GM21515 (cell line): ENCODE results near the gene KRT74.

Experiments
- ATAC-seq: cut with Tn5 transposase; IDR thresholded peaks from one replicate; pipeline ENCODE4 v1.9.1; 2021; ENCODE audit not compliant: unreplicated experiment

KRT74 gene

GRCh38 chr12:52522346-52523011 is 51.2 kb downstream of the KRT74 start:
- no peak for ATAC-seq

- ATAC-seq, result no peak
Measured at GRCh38 chr12:52521568-52522266, 51.9 kb downstream of the KRT74 start.

GRCh38 chr12:52521175-52521567 is 52.5 kb downstream of the KRT74 start:
- ATAC-seq, result no peak

GRCh38 chr12:52519826-52520662 is 53.6 kb downstream of the KRT74 start, which contains the start of gene KRT5:
TSS of gene KRT5 (minus strand) at chr12:52520394. CDS start at chr12:52520296, 98 bp downstream.
- ATAC-seq, result no peak

GRCh38 chr12:52519387-52519703 is 54.3 kb downstream of the KRT74 start:
- no peak for ATAC-seq

DNA sequence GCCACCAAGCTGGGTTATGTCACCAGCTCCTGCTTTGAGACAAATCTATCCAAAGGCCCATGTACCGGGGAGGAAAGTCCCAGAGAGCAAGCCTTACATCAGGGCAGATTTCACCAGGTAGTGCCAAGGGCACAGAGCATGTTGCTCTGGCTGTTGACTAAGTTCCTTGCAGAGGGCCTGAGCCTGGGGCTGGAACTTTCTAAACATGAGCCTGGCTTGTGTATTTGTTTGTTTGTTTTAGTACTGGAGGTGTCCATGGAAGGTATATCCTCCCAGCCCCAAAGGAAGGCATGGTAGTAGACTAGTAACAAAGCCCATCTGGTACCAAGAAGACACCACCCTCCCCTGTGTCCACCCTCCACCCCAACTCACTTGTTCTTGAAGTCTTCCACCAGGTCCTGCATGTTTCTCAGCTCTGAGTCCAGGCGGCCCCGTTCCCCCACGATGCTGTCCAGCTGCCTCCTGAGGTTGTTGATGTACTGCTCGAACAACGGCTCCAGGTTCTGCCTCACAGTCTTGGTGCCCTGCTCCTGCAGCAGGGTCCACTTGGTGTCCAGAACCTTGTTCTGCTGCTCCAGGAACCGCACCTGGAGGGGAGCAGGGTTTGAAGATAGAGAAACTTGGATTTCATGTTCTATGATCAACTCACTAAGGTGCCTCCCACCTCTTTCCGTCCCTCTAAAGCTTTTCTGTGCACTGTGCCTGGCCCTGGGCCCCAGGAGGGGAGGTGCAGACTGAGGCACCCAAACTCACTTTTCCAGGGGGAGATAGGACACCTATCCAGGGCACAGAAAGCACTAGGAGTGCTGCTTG is 54.9 kb downstream of the KRT74 start:
- ATAC-seq, result no peak

- ATAC-seq, result no peak
Measured at GRCh38 chr12:52517888-52518287, 55.8 kb downstream of the KRT74 start.

DNA sequence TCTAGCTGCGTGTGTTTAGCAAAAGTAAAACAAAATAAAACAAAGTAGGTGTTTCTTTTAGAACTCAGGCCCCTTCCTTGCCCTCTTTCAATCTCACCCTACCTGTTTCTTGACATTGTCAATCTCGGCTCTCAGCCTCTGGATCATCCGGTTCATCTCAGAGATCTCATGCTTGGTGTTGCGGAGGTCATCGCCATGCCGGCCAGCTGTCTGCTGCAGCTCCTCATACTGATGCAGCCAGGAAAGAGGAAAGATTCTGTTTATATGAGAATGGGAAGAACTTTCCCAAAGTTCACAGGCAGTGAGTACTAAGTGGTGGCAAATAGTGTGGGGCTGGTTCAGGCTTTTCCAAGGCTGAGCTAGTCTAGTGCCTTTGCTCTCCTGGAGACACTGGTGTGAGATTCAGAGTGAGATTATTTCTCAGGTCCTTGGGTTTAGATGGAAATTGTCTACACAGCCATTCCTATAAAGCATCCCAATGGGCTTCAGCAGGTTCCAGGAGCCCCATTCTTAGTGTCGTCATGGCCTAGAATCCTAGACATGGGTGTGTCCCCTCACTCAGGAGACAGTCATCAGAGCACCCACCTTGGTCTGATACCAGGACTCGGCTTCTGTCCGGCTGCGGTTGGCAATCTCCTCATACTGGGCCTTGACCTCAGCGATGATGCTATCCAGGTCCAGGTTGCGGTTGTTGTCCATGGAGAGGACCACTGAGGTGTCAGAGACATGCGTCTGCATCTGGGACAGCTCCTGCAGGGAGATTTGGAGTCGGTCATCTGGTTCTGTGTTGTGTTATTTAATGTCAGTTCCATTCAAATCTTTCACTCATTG is 56.4 kb downstream of the KRT74 start:
- ATAC-seq, result no peak

GRCh38 chr12:52515927-52516831 is 57.5 kb downstream of the KRT74 start:
- no peak for ATAC-seq
